Measurements from ENCODE around the gene PCNX2.

The PCNX2 gene

DNA sequence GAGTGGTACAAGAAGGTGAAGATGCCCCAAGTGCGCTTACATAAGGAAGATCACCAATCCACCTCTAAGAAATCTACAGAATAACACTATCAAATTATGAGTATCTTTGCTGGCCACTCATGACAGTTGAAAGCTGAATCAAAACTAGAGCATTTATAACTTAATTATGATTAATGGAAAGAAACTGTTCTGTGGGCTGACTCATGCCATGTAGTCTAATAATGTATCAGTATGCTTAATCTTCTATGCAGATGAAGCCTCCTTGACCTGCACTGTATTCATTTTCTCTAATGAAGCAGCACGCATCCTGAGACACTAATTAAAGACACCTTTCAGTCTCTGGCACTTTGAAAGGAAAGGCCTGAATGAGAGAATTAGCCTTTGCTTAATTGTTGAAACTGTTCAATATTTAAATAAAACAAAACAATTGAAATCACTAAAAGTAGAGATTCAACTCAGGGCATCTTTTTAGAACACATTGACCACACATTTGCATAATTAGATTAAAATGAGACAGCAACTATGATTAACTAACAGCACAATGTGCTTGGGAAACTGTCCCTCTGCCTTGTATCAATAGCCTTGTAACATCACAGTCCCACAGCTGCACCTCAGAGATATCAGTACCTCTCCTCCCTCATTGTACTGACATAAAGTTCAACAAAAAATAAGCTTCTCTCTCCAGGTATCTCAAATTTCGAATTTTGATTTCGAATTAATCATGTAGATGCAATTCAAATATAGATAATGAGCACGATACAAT is 239.5 kb downstream of the PCNX2 start:
- DNase-seq: no peak
- no peaks in the 10 kb centered on the region for H3K4me1 ChIP-seq
- intact Hi-C loops (cut with DNase I; ENCODE audit: low total_unique reads): no loop called here

DNA sequence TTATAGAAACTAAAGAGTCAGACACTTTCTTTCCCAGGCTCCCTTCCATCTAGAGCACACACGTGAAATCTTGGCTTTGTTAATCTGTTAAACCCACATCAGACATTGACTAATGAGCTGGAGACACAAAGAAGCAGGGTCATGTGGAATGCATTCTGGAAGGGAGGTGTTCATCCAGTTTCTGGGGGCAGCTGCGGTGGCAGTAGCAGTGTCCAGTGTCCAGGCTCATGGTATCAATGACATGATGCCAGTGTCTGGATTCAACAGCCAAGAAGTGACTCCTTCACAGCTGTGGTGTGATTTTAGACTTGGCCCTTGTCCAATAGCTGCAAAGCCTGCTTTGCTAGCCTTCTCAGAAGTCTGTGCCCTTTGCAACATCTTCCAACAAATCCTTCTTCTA is 249.9 kb downstream of the PCNX2 start:
- Histone ChIP-seq H3K9me3 (peaks cover 0 to 6% (median 0%) of the 10 kb centered on the region in 3 donors), H3K4me3 (no peak overlapping the region), H3K27me3 (no peaks in the 10 kb centered on the region), H3K4me1 (no peaks in the 10 kb centered on the region), H3K27ac (no peak overlapping the region), H3K36me3 (no peaks in the 10 kb centered on the region)
- intact Hi-C loops (cut with DNase I; ENCODE audit: low total_unique reads): no loop called here
- TF ChIP-seq, protein P1, sequence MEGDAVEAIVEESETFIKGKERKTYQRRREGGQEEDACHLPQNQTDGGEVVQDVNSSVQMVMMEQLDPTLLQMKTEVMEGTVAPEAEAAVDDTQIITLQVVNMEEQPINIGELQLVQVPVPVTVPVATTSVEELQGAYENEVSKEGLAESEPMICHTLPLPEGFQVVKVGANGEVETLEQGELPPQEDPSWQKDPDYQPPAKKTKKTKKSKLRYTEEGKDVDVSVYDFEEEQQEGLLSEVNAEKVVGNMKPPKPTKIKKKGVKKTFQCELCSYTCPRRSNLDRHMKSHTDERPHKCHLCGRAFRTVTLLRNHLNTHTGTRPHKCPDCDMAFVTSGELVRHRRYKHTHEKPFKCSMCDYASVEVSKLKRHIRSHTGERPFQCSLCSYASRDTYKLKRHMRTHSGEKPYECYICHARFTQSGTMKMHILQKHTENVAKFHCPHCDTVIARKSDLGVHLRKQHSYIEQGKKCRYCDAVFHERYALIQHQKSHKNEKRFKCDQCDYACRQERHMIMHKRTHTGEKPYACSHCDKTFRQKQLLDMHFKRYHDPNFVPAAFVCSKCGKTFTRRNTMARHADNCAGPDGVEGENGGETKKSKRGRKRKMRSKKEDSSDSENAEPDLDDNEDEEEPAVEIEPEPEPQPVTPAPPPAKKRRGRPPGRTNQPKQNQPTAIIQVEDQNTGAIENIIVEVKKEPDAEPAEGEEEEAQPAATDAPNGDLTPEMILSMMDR (IDR thresholded peaks at IDR 0.05): no peak
- no peak for DNase-seq

More for the DNA sequence above, 239.5 kb downstream of the PCNX2 start:
- peaks cover 0 to 12% (median 0%) of the 10 kb centered on the region in 3 donors for H3K36me3 ChIP-seq
- H3K27me3 ChIP-seq: no peaks in the 10 kb centered on the region
- H3K27ac ChIP-seq: no peak overlapping the region
- TF ChIP-seq, protein P1 (IDR thresholded peaks at IDR 0.05): no peak
- H3K9me3 ChIP-seq: no peaks in the 10 kb centered on the region
- H3K4me3 ChIP-seq: no peak overlapping the region

DNA sequence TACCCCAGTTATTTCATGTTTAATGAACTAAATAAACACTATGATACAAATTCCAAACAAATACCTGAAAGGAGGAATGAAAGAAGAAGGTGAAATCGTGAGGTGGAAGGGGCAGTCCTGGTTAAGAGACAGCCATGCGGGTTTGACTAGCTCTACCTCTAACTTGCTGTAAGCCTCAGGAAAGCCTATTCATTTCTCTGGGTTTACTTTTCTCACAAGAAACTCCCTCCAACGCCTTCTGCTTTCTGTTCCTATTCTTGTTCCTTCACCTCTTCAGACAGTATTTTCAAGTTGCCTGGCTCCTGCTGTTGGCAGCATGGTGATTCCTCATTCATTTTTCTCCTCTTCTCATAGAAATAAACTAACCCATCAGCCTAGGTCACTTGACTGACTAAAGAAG is 252.7 kb downstream of the PCNX2 start:
- Histone ChIP-seq H3K9me3 (no peaks in the 10 kb centered on the region), H3K27ac (no peak overlapping the region)
- no peak for DNase-seq

GRCh38 chr1:233040494-233040893 is 255.0 kb downstream of the PCNX2 start:
- Histone ChIP-seq H3K4me1 (no peaks in the 10 kb centered on the region), H3K27me3 (no peaks in the 10 kb centered on the region), H3K36me3 (no peaks in the 10 kb centered on the region), H3K4me3 (no peak overlapping the region), H3K9me3 (no peaks in the 10 kb centered on the region), H3K27ac (no peak overlapping the region)
- DNase-seq: no peak
- intact Hi-C loops (cut with DNase I; ENCODE audit: low total_unique reads): no loop called here
- TF ChIP-seq, protein P1 (IDR thresholded peaks at IDR 0.05): no peak

More for the DNA sequence above, 252.7 kb downstream of the PCNX2 start:
- intact Hi-C loops (cut with DNase I; ENCODE audit: low total_unique reads): no loop called here
- Histone ChIP-seq H3K27me3 (no peaks in the 10 kb centered on the region), H3K36me3 (no peaks in the 10 kb centered on the region), H3K4me3 (no peak overlapping the region), H3K4me1 (no peaks in the 10 kb centered on the region)
- TF ChIP-seq, protein P1 (IDR thresholded peaks at IDR 0.05): no peak

DNA sequence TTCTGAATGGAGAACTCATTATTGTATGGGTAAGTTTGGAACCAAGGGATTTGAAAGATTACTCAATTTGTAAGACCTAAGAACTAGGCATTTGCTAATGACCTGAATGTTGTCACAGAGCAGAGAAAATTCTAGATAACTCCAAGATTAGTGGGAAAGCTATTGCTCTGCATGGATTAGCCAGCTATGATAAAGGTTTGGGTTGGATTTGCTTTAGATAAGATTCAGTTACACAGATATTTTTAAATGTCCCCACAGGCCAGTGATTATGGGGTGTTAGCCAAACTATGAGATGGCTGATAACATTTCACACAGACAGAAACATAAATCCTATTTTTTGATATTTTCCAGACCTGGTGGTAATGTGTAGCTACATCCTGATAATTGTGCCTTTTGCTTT is 256.9 kb downstream of the PCNX2 start:
- DNase-seq: no peak
- TF ChIP-seq, protein P1 (IDR thresholded peaks at IDR 0.05): no peak
- H3K27me3 ChIP-seq: no peaks in the 10 kb centered on the region

More for the DNA sequence above, 256.9 kb downstream of the PCNX2 start:
- no peaks in the 10 kb centered on the region for H3K36me3 ChIP-seq
- no peaks in the 10 kb centered on the region for H3K9me3 ChIP-seq
- no peak overlapping the region for H3K27ac ChIP-seq
- intact Hi-C loops (cut with DNase I; ENCODE audit: low total_unique reads): no loop called here
- H3K4me3 ChIP-seq: no peak overlapping the region
- H3K4me1 ChIP-seq: no peaks in the 10 kb centered on the region

All from tibial artery (tissue), 4 donors.